ENCODE measurements around the gene FBN2.

Gene FBN2

DNA sequence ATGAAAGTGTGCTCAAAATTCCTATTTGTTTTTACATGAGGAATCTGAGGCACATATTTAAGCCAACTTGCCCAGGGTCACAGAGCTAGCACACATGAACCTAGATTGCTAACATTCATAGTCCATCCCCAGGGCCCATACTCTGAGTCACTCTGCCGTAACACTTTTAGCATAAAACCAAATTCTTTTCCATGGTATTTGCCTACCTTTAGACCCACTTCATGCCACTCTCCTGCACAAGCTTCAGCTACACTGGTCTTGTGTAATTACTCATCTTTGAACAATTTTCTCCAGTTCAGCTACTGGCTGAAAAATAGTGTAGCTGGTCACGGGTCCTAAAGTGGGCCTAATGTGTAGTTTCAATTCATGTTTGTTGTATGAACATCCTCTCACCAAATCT is 253.8 kb downstream of the FBN2 start:
- Mint-ChIP-seq H3K36me3 (no peaks in the 10 kb centered on the region), H3K27ac (no peak overlapping the region), H3K27me3 (no peaks in the 10 kb centered on the region), H3K9me3 (no peaks in the 10 kb centered on the region), H3K4me1 (no peaks in the 10 kb centered on the region), H3K4me3 (no peak overlapping the region)
- DNase-seq, result no peak
- CTCF ChIA-PET, result no interaction called here

DNA sequence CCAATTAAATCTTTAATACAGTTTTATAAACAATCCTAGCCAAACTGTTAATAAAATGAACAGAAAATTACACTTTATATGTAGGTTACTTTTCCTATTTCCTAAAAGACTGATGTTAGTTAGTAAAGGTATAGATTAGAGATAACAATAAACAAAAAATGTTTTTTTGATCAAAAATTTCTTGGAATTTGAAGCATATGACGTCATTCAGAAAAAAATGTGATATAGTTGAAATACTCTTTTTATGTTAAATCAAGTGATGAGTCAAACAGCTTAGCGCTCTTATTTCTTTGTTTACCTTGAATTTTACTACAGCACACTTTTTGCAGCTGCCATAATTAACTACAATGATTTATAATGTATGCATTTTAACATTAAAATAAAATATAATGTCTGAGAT is 258.7 kb downstream of the FBN2 start:
- Mint-ChIP-seq H3K27me3 (no peaks in the 10 kb centered on the region), H3K27ac (no peak overlapping the region), H3K9me3 (no peaks in the 10 kb centered on the region), H3K36me3 (no peaks in the 10 kb centered on the region), H3K4me3 (no peak overlapping the region), H3K4me1 (no peaks in the 10 kb centered on the region)
- CTCF ChIA-PET, result no interaction called here
- no peak for DNase-seq

DNA sequence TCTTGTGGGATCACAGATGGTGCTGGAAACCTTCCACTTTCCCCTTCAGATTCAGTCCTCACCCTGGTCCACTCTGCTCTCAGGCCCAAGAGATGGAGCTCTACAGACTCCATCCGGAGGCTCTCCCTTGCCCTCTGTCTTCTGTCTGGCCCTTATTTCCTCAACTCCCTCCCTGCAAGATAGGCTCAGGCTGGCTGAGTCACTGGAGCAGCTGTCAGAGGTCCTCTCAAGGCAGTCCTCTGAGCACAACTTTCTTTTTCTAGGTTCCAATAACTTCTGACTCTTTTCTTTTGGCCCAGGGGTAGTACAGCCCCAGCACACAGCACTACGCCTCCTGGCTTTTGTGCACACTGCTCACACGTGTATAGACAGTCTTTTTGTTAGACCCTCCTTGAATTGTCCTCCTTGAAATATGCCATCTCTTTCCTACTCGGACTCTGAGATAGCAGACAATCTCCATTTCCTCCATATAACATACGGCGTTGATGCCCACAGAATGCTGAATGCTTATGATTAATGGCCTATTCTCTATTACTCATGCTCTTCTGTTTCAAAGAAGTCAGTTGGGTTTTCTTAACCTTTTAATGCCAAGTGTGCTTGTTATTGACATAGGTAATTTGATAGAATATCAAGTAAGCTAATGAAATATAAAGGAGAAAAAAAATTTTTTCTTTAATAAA is 261.4 kb downstream of the FBN2 start:
- CTCF ChIA-PET, result no interaction called here
- Mint-ChIP-seq H3K36me3 (no peaks in the 10 kb centered on the region), H3K4me3 (no peak overlapping the region), H3K27ac (no peak overlapping the region), H3K27me3 (no peaks in the 10 kb centered on the region), H3K4me1 (no peaks in the 10 kb centered on the region), H3K9me3 (no peaks in the 10 kb centered on the region)
- DNase-seq, result no peak

DNA sequence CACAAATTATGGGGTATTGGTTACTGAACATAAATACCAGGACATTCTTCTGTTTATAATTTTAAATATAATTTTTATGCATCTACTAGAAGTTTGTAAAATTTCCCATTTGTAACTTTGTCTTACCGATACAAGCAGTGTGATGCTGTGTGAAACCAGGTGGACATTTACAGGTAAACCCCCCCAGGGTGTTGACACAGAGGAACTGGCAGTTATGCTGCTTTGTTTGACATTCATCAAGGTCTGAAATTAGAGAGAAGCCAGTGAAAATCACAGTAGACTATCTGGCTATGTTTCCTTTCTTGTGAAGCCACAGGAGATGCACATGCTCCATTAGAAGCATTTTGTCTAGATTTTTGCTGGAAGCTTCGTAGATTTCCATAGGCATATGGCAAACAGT is 263.6 kb downstream of the FBN2 start:
- Mint-ChIP-seq H3K4me3 (no peak overlapping the region), H3K36me3 (no peaks in the 10 kb centered on the region), H3K4me1 (no peaks in the 10 kb centered on the region), H3K27ac (no peak overlapping the region), H3K27me3 (no peaks in the 10 kb centered on the region), H3K9me3 (no peaks in the 10 kb centered on the region)
- no peak for DNase-seq
- CTCF ChIA-PET, result no interaction called here

DNA sequence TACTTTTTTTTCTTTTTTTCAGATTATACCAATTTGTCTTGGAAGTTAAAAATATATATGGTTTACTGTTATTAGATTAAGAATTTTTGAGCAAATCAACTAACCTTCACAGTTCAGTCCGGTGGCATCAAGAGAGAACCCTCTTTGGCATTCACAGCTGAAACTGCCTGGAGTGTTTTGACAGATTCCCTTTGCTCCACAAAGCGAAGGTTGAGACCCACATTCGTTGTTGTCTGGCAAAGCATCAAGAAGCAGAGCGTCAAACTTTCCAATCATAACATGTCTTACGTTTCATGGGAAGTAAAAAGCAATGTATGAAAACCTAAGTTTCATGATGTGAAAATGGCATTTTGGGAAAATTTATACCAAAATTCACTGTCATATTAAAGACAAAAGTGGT is 264.3 kb downstream of the FBN2 start:
- H3K4me3 Mint-ChIP-seq, result no peak overlapping the region
- no peaks in the 10 kb centered on the region for H3K4me1 Mint-ChIP-seq
- H3K9me3 Mint-ChIP-seq, result no peaks in the 10 kb centered on the region
- CTCF ChIA-PET, result no interaction called here
- no peaks in the 10 kb centered on the region for H3K27me3 Mint-ChIP-seq
- no peak overlapping the region for H3K27ac Mint-ChIP-seq
- no peaks in the 10 kb centered on the region for H3K36me3 Mint-ChIP-seq
- DNase-seq, result no peak

DNA sequence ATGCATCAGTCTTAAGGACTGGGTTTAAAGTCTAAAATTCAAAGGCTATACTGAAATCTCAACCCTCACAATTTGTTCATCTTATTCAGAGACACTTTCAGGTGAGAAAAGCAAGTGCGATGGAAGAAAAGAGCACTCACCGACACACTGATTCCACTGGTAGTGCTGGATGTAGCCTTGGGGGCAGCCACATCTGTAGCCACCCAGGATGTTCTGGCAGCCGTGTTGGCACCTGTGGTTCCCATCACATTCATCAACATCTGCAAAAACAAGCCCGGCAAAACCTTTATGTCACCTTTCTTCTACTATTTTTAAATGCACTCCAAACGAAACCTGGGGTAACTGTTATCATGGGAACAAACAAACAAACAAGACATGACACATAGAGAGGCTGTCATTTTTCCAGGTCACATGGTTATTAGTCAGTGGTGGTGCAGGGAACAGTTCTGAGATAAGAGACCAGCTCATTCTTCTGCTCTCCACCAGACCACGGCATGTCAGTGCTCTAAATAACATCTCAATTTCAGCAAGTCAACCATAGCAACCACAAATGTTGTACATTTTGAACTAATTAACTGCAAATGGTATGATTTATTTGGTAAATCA is 266.1 kb downstream of the FBN2 start:
- CTCF ChIA-PET, result no interaction called here
- Mint-ChIP-seq H3K4me3 (no peak overlapping the region), H3K27me3 (no peaks in the 10 kb centered on the region), H3K4me1 (no peaks in the 10 kb centered on the region), H3K27ac (no peak overlapping the region), H3K36me3 (no peaks in the 10 kb centered on the region), H3K9me3 (no peaks in the 10 kb centered on the region)
- DNase-seq, result no peak

DNA sequence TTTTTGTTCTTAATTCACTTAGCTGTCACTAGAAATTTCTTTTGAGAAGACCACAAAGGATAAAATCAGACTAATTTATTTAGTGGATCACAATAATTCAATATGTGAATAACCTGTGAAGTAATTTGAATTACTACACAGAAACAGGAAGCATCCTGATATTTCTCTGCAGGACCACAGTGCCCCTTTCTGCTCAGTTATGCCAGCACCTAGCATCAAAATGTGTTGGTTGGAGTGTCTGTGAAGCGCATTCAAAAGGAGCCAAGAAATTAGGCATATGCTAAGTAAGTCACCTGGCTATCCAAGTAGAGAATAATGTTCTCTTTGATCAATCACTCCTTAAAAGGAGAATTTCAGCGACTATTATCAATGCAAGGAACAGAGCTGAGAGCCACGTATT is 267.0 kb downstream of the FBN2 start:
- Mint-ChIP-seq H3K36me3 (no peaks in the 10 kb centered on the region), H3K9me3 (no peaks in the 10 kb centered on the region), H3K4me1 (no peaks in the 10 kb centered on the region), H3K27ac (no peak overlapping the region), H3K27me3 (no peaks in the 10 kb centered on the region), H3K4me3 (no peak overlapping the region)
- no peak for DNase-seq
- CTCF ChIA-PET, result no interaction called here

DNA sequence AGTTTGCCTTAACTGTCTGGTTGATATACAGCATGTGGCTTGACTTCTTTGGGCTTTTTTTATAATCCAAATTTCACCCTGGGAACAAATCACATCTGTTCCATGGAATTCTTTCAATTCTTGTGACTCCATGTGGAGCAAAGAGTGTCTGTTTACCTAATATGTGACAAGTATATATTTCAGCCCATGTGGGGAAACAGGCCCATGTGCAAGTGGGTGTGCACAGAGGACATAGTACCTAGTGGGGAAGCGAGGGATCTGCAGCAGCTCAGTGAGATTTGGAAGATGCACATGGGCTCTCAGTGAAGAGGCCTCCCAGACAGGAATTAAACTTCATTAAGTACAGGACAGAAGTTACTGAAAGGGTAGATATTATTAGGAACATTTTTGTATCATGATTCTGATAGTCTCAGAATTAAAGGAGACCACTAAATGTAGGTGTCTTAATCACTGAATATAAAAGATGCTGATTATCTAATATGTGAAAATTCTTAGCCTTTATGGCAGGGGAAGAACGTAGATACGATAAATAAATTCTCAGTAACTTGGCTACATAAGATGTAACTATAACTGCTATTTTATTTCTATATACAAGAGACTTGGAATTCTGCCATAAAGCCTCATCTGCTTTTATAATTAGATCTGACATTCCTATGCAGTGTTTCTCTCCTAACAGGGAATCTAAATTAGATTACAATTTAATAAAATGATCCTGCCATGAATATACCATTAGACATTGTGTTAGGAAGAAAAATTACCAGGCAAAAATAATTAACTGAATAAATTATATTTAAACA is 273.3 kb downstream of the FBN2 start:
- Mint-ChIP-seq H3K27ac (no peak overlapping the region), H3K4me1 (no peaks in the 10 kb centered on the region), H3K9me3 (no peaks in the 10 kb centered on the region), H3K27me3 (no peaks in the 10 kb centered on the region), H3K36me3 (no peaks in the 10 kb centered on the region), H3K4me3 (no peak overlapping the region)
- no peak for DNase-seq
- CTCF ChIA-PET, result no interaction called here

DNA sequence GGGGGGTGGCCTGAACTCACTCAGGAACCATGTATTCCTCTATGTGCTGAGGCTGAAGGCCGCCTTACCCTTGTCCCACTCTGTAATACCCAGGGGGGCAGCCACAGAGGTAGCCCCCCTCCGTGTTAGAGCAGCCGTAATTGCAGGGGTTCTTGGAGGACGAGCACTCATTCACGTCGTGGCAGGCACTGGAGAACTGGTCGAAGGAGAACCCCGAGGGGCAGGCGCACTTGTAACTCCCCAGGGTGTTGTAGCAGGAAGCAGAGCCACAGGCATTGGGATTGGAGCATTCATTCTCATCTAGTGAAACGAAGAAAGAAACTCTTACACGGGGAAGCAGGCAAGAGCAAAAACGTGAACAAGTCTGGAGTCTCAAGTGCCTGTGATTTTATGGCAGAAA is 274.7 kb downstream of the FBN2 start:
- Mint-ChIP-seq H3K27ac (no peak overlapping the region), H3K36me3 (no peaks in the 10 kb centered on the region), H3K4me3 (no peak overlapping the region), H3K27me3 (no peaks in the 10 kb centered on the region), H3K9me3 (no peaks in the 10 kb centered on the region), H3K4me1 (no peaks in the 10 kb centered on the region)
- DNase-seq, result no peak
- CTCF ChIA-PET, result no interaction called here

DNA sequence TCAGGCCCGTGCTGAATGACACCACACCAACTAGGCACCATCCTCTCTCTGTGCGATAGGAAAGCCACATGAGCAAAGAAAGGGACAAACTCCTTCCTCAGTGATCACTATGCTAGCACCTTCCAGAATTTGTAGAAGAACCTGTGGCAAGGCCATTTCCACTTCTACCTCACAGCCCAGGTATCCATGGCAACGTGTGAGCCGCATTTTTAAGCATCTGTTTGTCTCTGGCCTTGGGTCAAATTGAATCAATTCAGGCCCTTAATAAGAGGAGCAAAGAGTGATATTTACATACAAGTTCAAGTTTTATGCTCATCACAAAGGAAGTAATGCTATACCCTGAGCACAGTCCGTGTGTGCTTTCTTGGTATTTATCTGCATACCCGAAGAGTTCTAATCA is 275.1 kb downstream of the FBN2 start:
- no peak overlapping the region for H3K27ac Mint-ChIP-seq
- H3K4me1 Mint-ChIP-seq, result no peaks in the 10 kb centered on the region
- no peaks in the 10 kb centered on the region for H3K27me3 Mint-ChIP-seq
- no peaks in the 10 kb centered on the region for H3K9me3 Mint-ChIP-seq
- CTCF ChIA-PET, result no interaction called here
- DNase-seq, result no peak
- H3K36me3 Mint-ChIP-seq, result no peaks in the 10 kb centered on the region
- no peak overlapping the region for H3K4me3 Mint-ChIP-seq

DNA sequence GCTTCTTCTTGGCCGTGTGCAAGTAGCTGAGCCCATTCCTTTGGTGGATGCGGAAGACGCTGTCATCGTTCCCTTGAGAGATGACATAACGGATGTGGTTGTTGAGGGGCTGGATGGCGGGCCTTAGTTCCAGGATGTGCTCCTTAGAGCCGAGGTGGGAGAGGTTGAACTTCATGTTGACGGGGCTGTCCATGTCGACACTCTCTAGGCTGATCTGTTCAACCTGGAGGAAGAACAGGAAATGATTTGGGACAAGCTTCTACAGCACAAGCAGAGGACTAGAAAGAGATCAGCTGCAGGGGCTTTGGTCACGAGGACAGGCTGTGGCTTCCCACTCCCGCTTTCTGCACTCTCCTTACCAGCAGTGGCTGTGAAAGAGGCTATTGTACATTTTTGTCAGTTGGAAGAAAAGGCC is 278.4 kb downstream of the FBN2 start:
- Mint-ChIP-seq H3K4me3 (no peak overlapping the region), H3K27me3 (no peaks in the 10 kb centered on the region), H3K4me1 (no peaks in the 10 kb centered on the region), H3K36me3 (no peaks in the 10 kb centered on the region), H3K27ac (no peak overlapping the region), H3K9me3 (no peaks in the 10 kb centered on the region)
- no peak for DNase-seq
- CTCF ChIA-PET, result no interaction called here

DNA sequence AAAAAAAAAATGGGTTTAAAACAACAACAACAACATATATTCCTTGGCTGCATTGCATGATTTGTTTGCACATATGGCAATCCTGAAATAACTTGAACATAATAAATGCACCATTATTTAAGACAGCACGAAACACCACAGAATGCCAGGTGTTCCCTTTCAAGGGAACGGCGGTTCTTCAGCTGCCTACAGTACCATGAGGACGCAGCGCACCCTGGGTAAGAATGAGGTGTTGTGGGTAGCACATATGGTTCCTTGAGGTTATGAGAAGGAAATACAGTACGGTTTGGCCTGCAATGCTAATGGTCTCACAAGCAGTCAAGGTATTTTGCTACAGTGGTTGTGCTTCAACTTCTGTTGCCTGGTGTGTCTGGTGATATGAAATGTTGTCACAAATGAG is 279.7 kb downstream of the FBN2 start:
- DNase-seq, result no peak
- H3K27me3 Mint-ChIP-seq, result no peaks in the 10 kb centered on the region
- H3K9me3 Mint-ChIP-seq, result no peaks in the 10 kb centered on the region
- no peak overlapping the region for H3K27ac Mint-ChIP-seq
- H3K4me1 Mint-ChIP-seq, result no peaks in the 10 kb centered on the region
- no peak overlapping the region for H3K4me3 Mint-ChIP-seq
- no peaks in the 10 kb centered on the region for H3K36me3 Mint-ChIP-seq
- CTCF ChIA-PET, result no interaction called here

DNA sequence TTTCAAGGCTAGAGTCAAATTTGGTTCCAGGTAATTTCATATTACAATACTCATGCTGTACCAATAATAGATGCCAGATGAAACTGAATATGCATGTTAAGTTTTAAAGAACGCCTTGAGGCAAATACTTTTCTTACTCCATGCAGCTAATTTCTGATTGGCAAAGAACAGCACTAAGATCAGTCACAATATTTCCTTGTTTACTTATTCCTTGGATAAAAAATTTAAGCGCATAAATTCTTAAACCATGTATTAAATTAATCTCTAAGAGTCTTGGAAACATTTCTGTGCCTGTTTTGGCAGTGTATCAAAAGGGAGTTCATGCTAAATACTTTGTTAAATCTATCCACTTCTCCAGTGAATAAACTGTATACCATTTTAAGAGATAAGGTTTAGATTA is 281.0 kb downstream of the FBN2 start:
- CTCF ChIA-PET, result no interaction called here
- H3K4me3 Mint-ChIP-seq, result no peak overlapping the region
- no peaks in the 10 kb centered on the region for H3K4me1 Mint-ChIP-seq
- no peaks in the 10 kb centered on the region for H3K27me3 Mint-ChIP-seq
- no peak overlapping the region for H3K27ac Mint-ChIP-seq
- no peak for DNase-seq
- no peaks in the 10 kb centered on the region for H3K36me3 Mint-ChIP-seq
- no peaks in the 10 kb centered on the region for H3K9me3 Mint-ChIP-seq

DNA sequence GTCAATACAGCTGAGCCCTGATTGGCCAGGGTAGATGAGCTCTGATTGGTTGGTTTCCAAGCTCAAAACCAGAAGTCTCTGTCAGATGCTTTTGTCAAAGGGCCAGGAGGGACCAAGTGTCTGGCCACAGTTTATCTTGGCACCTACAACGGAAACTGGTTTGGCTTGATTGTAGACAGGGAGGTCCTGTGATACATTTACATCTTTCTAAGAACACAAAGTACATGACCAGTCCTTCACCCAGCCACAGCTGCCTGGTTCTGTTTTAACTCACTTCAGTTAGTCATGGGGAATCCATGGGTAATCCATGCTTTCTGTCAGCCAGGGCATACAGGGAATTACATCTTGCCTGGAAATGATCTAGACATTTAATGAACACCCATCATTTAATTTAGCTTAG is 283.3 kb downstream of the FBN2 start:
- Mint-ChIP-seq H3K4me3 (no peak overlapping the region), H3K9me3 (no peaks in the 10 kb centered on the region), H3K27me3 (no peaks in the 10 kb centered on the region), H3K27ac (no peak overlapping the region), H3K36me3 (no peaks in the 10 kb centered on the region), H3K4me1 (no peaks in the 10 kb centered on the region)
- DNase-seq, result no peak
- CTCF ChIA-PET, result no interaction called here

DNA sequence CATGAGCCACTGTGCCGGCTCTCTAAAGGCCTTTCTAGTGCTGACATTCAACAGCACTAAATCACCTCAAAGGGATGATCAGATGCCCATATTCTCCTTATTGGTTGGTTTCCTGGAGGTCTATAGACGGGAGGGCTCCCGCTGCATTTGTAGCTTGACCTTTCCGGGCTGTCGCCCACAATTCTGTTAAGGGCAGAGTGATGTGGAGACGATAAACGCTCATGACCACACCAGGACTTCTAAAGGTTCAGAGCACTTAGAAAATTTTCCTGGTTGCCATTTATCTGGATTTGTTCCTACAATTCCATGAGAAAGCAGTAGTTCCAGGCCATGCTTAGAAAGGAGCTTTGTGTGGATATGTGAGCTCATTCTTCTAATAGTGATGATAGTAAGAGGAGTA is 284.2 kb downstream of the FBN2 start:
- Mint-ChIP-seq H3K9me3 (no peaks in the 10 kb centered on the region), H3K4me3 (no peak overlapping the region)
- CTCF ChIA-PET, result no interaction called here

More for the DNA sequence above, 284.2 kb downstream of the FBN2 start:
- no peaks in the 10 kb centered on the region for H3K36me3 Mint-ChIP-seq
- H3K27ac Mint-ChIP-seq, result no peak overlapping the region
- no peaks in the 10 kb centered on the region for H3K4me1 Mint-ChIP-seq
- no peak for DNase-seq
- no peaks in the 10 kb centered on the region for H3K27me3 Mint-ChIP-seq
